ENCODE measurements around the gene TNNT2.

The TNNT2 gene

DNA sequence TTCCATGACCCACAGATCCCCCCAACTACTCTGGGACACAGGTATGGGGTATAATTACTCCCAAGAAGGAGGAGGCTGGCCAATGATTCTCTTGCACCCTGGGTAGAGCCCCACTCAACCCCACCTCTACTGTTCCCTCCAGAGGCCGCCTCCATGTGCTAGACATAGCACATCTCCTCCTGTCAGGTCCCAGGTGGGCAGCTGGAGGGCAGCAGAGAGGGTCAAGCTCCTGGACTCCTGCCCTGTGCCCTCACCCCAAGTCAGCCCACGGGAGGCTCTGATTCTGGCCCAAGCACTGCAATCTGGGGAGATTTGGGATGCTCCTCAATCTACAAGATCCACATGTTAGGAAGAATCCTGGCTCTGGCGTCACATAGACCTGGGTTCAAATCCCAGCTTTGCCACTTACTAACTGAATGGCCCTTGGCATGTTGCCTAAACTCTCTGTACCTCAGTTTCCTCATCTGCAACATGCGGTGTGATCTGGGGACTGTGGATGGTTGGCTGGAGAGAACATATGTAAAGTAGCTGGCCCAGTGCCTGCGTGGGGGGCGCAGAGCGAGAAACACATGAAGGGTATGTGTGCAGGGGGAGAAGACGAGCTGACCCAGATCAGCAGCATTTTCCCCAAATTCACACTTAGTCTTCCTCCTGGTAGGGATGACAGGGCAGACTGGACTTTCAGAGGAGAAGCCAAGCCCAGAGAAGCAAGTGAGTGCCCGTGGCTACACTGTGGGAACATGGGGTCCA is 23.2 kb downstream of the TNNT2 start:
- Histone ChIP-seq H4K20me1 (no peaks in the 10 kb centered on the region), H3K36me3 (no peaks in the 10 kb centered on the region), H3K9me3 (replicated peaks in 1 of 11) (no peaks in the 10 kb centered on the region), H3K4me3 (no peak overlapping the region), H3K27me3 (no peaks in the 10 kb centered on the region), H3K9ac (no peak overlapping the region), H3K27ac (no peak overlapping the region), H3K4me1 (peaks cover 0 to 14% (median 6%) of the 10 kb centered on the region in 10 experiments; a peak in 9 of 20 replicates), H3K4me2 (no peak overlapping the region)
- no peak for TF ChIP-seq Cebpa-rat (IDR thresholded peaks at IDR 0.05)

DNA sequence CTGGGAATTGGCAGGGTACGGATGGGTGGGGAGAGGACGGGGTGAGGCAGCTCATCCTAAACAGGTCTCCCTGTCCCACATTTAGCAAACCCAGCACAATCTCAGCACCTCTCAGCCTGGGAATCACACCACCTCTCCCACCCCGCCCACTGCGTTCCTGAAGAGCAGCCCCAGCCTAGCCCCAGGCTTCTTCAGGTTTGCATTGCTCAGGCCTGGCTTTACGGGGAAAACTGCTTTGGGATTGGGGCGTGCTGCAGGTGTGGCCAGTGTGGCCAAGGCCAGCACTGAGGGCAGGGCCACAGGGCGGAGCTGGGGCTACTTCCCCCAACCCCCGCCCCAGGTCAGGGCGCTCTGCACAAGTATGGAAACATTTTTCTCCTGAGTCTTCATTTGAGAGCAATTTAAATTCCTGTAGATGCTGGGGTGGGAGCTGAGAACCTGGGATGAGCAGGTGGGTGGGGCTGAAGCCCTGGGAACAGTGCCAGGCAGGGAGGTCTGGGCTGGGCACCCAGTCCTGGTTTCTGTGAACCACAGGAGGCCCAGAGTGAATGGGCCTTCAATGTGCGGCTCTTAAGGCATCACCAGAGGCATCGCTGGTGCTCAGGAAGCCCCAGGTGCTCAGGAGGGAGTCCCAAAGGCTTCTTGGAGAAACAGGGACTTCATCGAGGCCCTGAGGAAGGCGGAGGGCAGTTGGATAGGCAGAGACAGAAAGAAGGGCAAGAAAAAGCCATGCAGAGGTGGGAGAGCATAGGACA is 24.1 kb downstream of the TNNT2 start:
- Histone ChIP-seq H3K4me3 (no peak overlapping the region), H3K27ac (no peak overlapping the region), H3K9me3 (replicated peaks in 1 of 11) (no peaks in the 10 kb centered on the region), H3K27me3 (no peaks in the 10 kb centered on the region), H3K4me2 (no peak overlapping the region), H3K36me3 (no peaks in the 10 kb centered on the region), H3K4me1 (peaks cover 0 to 6% (median 0%) of the 10 kb centered on the region in 10 experiments; a peak in 5 of 20 replicates), H3K9ac (no peak overlapping the region), H4K20me1 (no peaks in the 10 kb centered on the region)
- no peak for TF ChIP-seq Cebpa-rat (IDR thresholded peaks at IDR 0.05)

DNA sequence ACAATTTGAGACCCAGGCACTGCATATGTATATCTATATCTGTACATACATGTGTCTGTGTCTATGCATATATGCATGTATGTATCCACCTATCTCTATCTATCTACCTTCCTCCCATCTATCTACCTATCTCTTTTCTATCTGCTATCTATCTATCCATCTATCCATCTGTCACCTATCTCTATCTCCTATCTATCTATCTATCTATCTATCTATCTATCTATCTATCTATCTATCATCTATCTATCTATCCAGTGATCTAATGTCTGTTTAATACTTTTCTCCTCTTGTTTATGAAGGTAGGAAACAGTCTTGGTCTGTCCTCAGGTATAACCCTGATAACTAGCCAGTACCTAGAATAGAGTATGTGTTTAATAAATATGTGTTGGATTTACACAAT is 25.9 kb downstream of the TNNT2 start:
- H4K20me1 ChIP-seq, result no peaks in the 10 kb centered on the region
- no peak for TF ChIP-seq Cebpa-rat (IDR thresholded peaks at IDR 0.05)
- no peaks in the 10 kb centered on the region for H3K36me3 ChIP-seq
- no peak overlapping the region for H3K9ac ChIP-seq
- no peaks in the 10 kb centered on the region for H3K9me3 ChIP-seq (replicated peaks in 1 of 11)
- 0 out of 20 replicates have a peak, but pooled peaks cover 0 to 5% (median 0%) of the 10 kb centered on the region in 10 experiments for H3K4me1 ChIP-seq
- no peak overlapping the region for H3K4me3 ChIP-seq
- no peak overlapping the region for H3K4me2 ChIP-seq
- no peak overlapping the region for H3K27ac ChIP-seq
- H3K27me3 ChIP-seq, result no peaks in the 10 kb centered on the region

DNA sequence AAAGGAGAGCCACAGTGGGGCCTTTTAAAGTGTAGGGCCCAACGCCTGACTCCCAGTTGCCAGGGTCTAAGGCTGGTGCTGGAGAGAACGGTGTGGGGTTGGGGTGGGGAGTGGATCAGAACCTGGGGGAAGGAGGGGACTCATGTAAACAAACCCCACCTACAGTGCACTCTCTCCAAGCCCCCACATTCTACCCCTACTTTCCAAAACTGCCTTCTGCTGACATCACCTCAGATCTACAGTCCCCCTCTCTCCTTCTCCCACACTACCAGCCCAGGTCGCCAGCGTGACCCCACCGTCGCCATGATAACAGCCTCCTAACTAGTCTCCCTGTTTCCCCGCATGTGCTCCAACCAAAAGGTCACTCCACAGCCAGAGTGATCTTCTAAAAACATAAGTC is 26.6 kb downstream of the TNNT2 start:
- no peak for TF ChIP-seq Cebpa-rat (IDR thresholded peaks at IDR 0.05)
- Histone ChIP-seq H3K36me3 (no peaks in the 10 kb centered on the region), H3K27me3 (no peaks in the 10 kb centered on the region), H4K20me1 (no peaks in the 10 kb centered on the region), H3K4me1 (0 out of 20 replicates have a peak, but pooled peaks cover 0 to 8% (median 0%) of the 10 kb centered on the region in 10 experiments), H3K9me3 (replicated peaks in 1 of 11) (no peaks in the 10 kb centered on the region), H3K4me2 (no peak overlapping the region), H3K27ac (no peak overlapping the region), H3K9ac (no peak overlapping the region), H3K4me3 (no peak overlapping the region)

DNA sequence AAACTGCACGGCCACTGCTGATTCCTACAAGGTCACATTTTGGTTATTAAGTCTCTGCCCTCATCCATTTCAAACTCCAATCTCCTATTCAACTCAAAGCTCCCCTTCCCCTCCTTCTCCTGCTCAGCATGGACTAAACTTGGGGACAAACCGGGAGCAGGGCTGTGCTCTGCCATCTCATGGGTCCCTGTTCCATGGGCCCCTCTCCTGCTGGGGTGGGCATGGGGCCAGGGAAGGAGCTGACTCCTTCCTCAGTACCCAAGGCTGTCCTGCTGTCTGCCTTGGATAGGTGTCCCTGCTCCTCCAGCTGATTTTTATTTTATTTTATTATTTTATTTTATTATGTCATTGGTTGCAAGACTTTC is 27.1 kb downstream of the TNNT2 start:
- TF ChIP-seq Cebpa-rat (IDR thresholded peaks at IDR 0.05), result no peak

DNA sequence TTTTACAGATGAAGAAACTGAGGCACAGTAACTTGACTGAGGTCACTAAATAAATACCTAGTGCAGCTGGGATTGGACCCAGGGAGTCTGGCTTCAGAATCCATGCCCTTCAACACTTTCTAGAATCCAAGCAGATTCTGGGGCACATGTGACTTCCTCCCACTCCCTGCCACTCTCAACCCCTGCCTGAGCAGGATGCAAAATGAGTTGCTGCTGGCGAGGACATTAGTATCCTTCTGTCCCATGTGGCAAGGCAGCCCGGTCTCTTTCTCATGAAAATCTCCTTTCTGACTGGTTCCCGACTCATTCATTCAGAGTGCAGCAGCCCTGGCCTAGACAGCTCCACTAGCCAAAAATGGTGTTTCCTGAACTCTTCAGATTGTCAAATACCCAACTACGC is 28.4 kb downstream of the TNNT2 start:
- Histone ChIP-seq H3K36me3 (no peaks in the 10 kb centered on the region), H3K9me3 (replicated peaks in 1 of 11) (no peaks in the 10 kb centered on the region), H3K27ac (no peak overlapping the region), H3K4me3 (no peak overlapping the region), H3K9ac (no peak overlapping the region), H3K4me1 (0 out of 20 replicates have a peak, but pooled peaks cover 0 to 13% (median 0%) of the 10 kb centered on the region in 10 experiments), H3K27me3 (no peaks in the 10 kb centered on the region), H3K4me2 (no peak overlapping the region), H4K20me1 (no peaks in the 10 kb centered on the region)
- TF ChIP-seq Cebpa-rat (IDR thresholded peaks at IDR 0.05), result no peak

More for the DNA sequence above, 27.1 kb downstream of the TNNT2 start:
- Histone ChIP-seq H3K4me1 (0 out of 20 replicates have a peak, but pooled peaks cover 0 to 8% (median 0%) of the 10 kb centered on the region in 10 experiments), H3K9me3 (replicated peaks in 1 of 11) (no peaks in the 10 kb centered on the region), H3K27ac (no peak overlapping the region), H3K4me2 (no peak overlapping the region), H4K20me1 (no peaks in the 10 kb centered on the region), H3K27me3 (no peaks in the 10 kb centered on the region), H3K9ac (no peak overlapping the region), H3K4me3 (no peak overlapping the region), H3K36me3 (no peaks in the 10 kb centered on the region)

DNA sequence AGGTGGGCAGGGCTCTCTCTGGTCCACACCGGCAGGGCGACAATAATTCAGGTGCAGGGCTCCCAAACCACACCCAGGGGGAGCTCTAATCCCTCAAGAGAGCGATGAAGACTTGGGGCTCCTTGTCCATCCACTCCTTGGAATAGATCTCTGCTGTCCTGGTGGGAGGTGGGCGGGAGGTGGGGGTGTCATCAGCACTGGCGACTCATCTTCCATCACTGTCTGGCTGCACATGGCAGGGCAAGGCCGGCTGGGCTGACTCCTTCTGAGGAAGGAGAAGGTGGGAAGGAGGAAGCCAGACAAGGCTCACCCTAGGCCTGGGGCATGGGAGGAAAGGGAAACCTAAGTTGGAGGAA is 29.3 kb downstream of the TNNT2 start:
- H3K27ac ChIP-seq, result no peak overlapping the region
- no peaks in the 10 kb centered on the region for H4K20me1 ChIP-seq
- H3K9me3 ChIP-seq (replicated peaks in 1 of 11), result no peaks in the 10 kb centered on the region
- H3K4me3 ChIP-seq, result no peak overlapping the region
- H3K4me2 ChIP-seq, result no peak overlapping the region
- H3K4me1 ChIP-seq, result 0 out of 20 replicates have a peak, but pooled peaks cover 0 to 13% (median 0%) of the 10 kb centered on the region in 10 experiments
- TF ChIP-seq Cebpa-rat (IDR thresholded peaks at IDR 0.05), result no peak
- H3K9ac ChIP-seq, result no peak overlapping the region
- no peaks in the 10 kb centered on the region for H3K36me3 ChIP-seq
- H3K27me3 ChIP-seq, result no peaks in the 10 kb centered on the region

DNA sequence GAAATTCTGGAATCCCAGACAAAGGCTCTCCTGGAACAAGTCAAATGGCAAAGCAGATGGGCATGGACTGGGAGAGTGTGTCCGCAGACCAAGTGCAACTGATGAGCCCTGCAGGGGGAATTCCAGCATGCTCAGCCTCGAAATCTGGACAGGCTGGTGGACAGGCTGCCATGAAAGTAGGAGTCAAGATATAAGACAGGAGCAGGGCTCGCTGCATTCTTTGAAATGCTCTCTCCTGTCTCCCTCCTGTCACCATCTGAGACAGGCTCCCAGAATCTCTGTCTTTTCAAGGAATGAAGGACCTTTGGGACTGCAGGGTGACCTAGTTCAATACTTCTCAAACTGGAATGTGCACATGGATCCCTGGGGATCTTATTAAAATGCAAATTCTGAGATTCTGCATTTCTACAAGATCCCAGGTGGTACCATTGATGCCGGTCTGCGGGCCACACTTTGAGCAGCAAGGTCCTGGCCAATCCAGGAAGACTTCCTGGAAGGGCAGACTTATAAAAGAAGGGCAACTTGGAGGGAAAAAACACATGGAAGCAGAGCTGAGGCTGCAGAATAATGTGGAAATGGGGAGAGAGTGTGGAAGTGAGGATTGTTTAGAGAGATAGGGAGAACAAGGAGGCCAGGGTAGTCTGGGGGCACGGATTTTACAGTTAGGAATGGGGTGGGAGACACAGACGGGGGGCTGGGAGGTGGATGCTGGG is 29.8 kb downstream of the TNNT2 start:
- H3K4me2 ChIP-seq, result no peak overlapping the region
- H3K9ac ChIP-seq, result no peak overlapping the region
- no peaks in the 10 kb centered on the region for H3K27me3 ChIP-seq
- H3K27ac ChIP-seq, result no peak overlapping the region
- 0 out of 20 replicates have a peak, but pooled peaks cover 0 to 13% (median 0%) of the 10 kb centered on the region in 10 experiments for H3K4me1 ChIP-seq
- H4K20me1 ChIP-seq, result no peaks in the 10 kb centered on the region
- H3K9me3 ChIP-seq (replicated peaks in 1 of 11), result no peaks in the 10 kb centered on the region
- H3K4me3 ChIP-seq, result no peak overlapping the region
- H3K36me3 ChIP-seq, result no peaks in the 10 kb centered on the region
- no peak for TF ChIP-seq Cebpa-rat (IDR thresholded peaks at IDR 0.05)

DNA sequence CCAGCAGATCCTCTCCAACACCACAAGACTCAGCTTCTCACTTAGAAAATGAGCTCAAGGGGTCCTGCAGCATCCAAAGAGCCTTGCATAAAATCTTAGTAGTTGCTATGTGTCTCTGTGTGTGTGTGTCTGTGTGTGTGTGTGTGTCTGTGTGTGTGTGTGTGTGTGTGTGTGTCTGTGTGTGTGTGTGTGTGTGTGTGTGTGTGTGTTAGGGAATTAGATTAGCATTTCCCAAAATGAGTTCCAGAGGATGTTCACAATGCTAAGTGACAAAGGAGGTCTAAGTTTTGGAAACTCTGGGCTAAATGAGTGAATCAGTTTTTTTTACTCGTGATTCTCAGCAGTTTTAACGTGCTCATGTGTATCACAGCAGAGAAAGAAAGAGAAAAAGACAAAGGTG is 30.5 kb downstream of the TNNT2 start:
- no peaks in the 10 kb centered on the region for H3K36me3 ChIP-seq
- no peak for TF ChIP-seq Cebpa-rat (IDR thresholded peaks at IDR 0.05)
- no peak overlapping the region for H3K4me2 ChIP-seq
- H3K4me3 ChIP-seq, result no peak overlapping the region
- no peak overlapping the region for H3K27ac ChIP-seq
- peaks cover 0 to 4% (median 0%) of the 10 kb centered on the region in 11 experiments; a peak in 1 of 22 replicates for H3K9me3 ChIP-seq (replicated peaks in 1 of 11)
- H4K20me1 ChIP-seq, result no peaks in the 10 kb centered on the region
- H3K9ac ChIP-seq, result no peak overlapping the region
- H3K4me1 ChIP-seq, result 0 out of 20 replicates have a peak, but pooled peaks cover 0 to 13% (median 0%) of the 10 kb centered on the region in 10 experiments
- no peaks in the 10 kb centered on the region for H3K27me3 ChIP-seq
